Pancreas (tissue), 10 donors: ENCODE data around the gene ZBED5. TPM values are rescaled to one million over a fixed set of nuclear protein-coding genes. Genes with fewer than 3 reads are reported as not detected.
"Not testable (repeated sequence)": the region's sequence is repeated elsewhere in the genome, so short reads cannot be mapped to it uniquely, and the experiment has no call there.

Experiments used
- ATAC-seq, 4 donors: fragments of 200-7000 bp; cut with Tn5 transposase; one replicate each; pipeline versions ENCODE4 v1.8.0 to v1.9.1; 2020; ENCODE audit warnings: mild to moderate bottlenecking in 4 of 4, moderate library complexity in 4 of 4
- DNase-seq, 6 donors: peaks; one replicate each; pipeline ENCODE4 v3.0.0-alpha.2; 2020
- FAIRE-seq: peaks from 2 replicates; lab custom pipeline; 2012; peaks lifted over from hg19 to GRCh38; lab: Jason Lieb, UNC
- H3K27ac ChIP-seq, 4 donors: fragments of 200-600 bp; sonication (generic); 1 replicate in 3 of 4; 2 replicates in 1 of 4; pipeline versions ENCODE4 v1.5.0 to v1.8.0; 2020
- H3K27me3 ChIP-seq, 4 donors: fragments of 200-600 bp; one replicate each; pipeline ENCODE4 v1.8.0; 2021
- H3K36me3 ChIP-seq, 3 donors: fragments of 200-600 bp; sonication (generic) in 1 of 3; one replicate each; pipeline versions ENCODE4 v1.5.0 to v1.8.0; 2020 to 2021
- H3K4me1 ChIP-seq, 3 donors: fragments of 200-600 bp; one replicate each; pipeline ENCODE4 v1.8.0; 2021
- H3K4me3 ChIP-seq, 4 donors: fragments of 200-600 bp; sonication (generic) in 2 of 4; one replicate each; pipeline versions ENCODE4 v1.5.0 to v1.8.0; 2020 to 2021
- H3K9me3 ChIP-seq, 4 donors: fragments of 200-600 bp; one replicate each; pipeline ENCODE4 v1.8.0; 2021
- WGBS, 2 donors: extraction: QIAGEN DNeasy Blood & Tissue Kit; methylation state at CpG; one replicate each; pipeline ENCODE4 v1.1.7; 2013; 5-methylcytosine and 5-hydroxymethylcytosine counted together
- intact Hi-C, 3 donors: fragments of 100-400 bp; cut with DNase I; formaldehyde crosslinking; loops; one replicate each; pipeline versions ENCODE4 v1.11.1 to v1.14.2; 2022
- polyA plus RNA-seq, 2 donors: library from polyadenylated mRNA; stranded (reverse); fragments of 200-250 nt; gene quantifications; one replicate each; pipeline ENCODE4 v1.2.3, GENCODE V29; 2013
- total RNA-seq, 6 donors: library from RNA; stranded (reverse); fragmentation: NEBNext Ultra II Directional in 4 of 6; extraction: Animal tissue kit (Norgen Biotek cat#: 25700) in 4 of 6; gene quantifications; one replicate each; pipeline versions ENCODE4 v1.2.1 to v1.2.4, GENCODE V29; 2021 to 2023
- TF ChIP-seq, protein P1 (sequence below), 4 donors: fragments of 200-600 bp; sonication (generic) in 3 of 4; IDR thresholded peaks; one replicate each; pipeline versions ENCODE4 v1.5.0 to v1.8.0; 2021; ENCODE audit warnings: antibody characterized with exemption in 4 of 4
- donor health status: healthy with polysubstance abuse.
- donor health status: DM: no; HTN: no; CAD: no; lungs with moderate emphysema.
- donor health status: DM: no; HTN: no; CAD: no.
- donor health status: control.
- donor health status: control.
- donor health status: Bipolar disorder and iron deficiency.
- donor health status: DM: yes; HTN: yes; CAD: no.
- donor health status: DM: no; HTN: no; CAD: no.
- donor health status: DM: no; HTN: no; CAD: no.
- donor health status: DM: yes; HTN: yes; CAD: no.

ZBED5 gene
- total and polyA plus RNA-seq, 8 donors = 12.1 to 49.3 (median 19.7) TPM

DNA sequence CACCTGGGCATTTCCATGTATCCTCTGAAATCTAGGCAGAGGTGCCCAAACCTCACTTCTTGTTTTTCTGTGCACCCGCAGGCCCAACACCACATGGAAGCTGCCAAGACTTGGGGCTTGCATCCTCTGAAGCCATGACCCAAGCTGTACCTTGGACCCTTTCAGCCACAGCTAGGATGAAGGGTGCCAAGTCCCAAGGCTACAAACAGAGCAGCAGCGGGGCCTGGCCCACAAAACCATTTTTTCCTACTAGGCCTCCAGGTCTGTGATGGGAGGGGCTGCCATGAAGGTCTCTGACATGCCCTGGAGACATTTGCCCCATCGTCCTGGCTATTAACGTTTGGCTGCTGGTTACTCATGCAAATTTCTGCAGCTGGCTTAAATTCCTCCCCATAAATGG is 28.7 kb downstream of the ZBED5 start:
- FAIRE-seq = no peak
- no peak overlapping the region for H3K4me3 ChIP-seq
- WGBS, 2 donors = 85 to 98% methylated on average over 4 of the region's 4 CpGs
- no peak for DNase-seq
- no peaks in the 10 kb centered on the region for H3K4me1 ChIP-seq
- TF ChIP-seq, protein P1, sequence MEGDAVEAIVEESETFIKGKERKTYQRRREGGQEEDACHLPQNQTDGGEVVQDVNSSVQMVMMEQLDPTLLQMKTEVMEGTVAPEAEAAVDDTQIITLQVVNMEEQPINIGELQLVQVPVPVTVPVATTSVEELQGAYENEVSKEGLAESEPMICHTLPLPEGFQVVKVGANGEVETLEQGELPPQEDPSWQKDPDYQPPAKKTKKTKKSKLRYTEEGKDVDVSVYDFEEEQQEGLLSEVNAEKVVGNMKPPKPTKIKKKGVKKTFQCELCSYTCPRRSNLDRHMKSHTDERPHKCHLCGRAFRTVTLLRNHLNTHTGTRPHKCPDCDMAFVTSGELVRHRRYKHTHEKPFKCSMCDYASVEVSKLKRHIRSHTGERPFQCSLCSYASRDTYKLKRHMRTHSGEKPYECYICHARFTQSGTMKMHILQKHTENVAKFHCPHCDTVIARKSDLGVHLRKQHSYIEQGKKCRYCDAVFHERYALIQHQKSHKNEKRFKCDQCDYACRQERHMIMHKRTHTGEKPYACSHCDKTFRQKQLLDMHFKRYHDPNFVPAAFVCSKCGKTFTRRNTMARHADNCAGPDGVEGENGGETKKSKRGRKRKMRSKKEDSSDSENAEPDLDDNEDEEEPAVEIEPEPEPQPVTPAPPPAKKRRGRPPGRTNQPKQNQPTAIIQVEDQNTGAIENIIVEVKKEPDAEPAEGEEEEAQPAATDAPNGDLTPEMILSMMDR (IDR thresholded peaks at IDR 0.05) = no peak
- H3K27me3 ChIP-seq = no peaks in the 10 kb centered on the region
- no peak overlapping the region for H3K27ac ChIP-seq
- H3K9me3 ChIP-seq = no peaks in the 10 kb centered on the region
- H3K36me3 ChIP-seq = no peaks in the 10 kb centered on the region
- ATAC-seq = no peak
- intact Hi-C loops = no loop called here

DNA sequence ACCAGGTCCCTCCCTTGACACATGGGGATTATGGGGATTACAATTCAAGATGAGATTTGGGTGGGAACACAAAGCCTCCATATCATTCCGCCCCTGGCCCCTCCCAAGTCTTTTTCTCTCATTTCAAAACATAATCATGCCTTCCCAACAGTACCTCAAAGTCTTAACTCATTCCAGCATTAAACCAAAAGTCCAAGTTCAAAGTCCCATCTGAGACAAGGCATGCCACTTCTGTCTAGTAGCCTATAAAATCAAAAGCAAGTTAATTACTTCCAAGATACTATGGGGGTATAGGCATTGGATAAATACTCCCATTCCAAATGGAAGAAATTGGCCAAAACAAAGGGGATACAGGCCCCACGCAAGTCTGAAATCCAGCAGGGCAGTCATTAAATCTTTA is 29.5 kb downstream of the ZBED5 start:
- Histone ChIP-seq H3K27me3 (no peaks in the 10 kb centered on the region), H3K4me3 (no peak overlapping the region), H3K9me3 (no peaks in the 10 kb centered on the region), H3K4me1 (no peaks in the 10 kb centered on the region), H3K27ac (no peak overlapping the region), H3K36me3 (no peaks in the 10 kb centered on the region)
- DNase-seq (no peak), ATAC-seq (no peak), FAIRE-seq (no peak)
- intact Hi-C loops = no loop called here
- TF ChIP-seq, protein P1 (IDR thresholded peaks at IDR 0.05) = no peak
- WGBS, 2 donors = 68 to 87% methylated on average over 2 of the region's 2 CpGs

DNA sequence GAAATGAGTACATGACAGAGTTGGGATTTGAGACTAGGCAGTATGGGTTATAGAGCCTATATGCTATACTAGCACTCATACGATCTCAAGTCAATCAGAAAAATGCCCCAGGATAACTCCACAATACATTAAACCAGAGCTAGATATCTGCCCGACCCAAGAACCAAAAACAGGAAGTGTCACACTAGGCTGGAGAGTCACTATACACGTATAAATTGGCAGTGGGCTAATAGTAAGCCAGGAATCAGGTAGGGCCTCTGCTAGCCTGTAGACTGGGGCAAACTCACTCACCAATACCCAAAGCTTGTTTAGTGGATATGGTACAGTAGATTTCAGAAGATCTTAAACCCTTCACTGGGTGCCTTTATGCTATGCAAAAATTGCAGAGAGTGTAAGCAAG is 33.0 kb downstream of the ZBED5 start:
- TF ChIP-seq, protein P1 (IDR thresholded peaks at IDR 0.05) = no peak
- no peak overlapping the region for H3K4me3 ChIP-seq
- 75 to 82% methylated on average over 3 of the region's 3 CpGs for WGBS, 2 donors
- FAIRE-seq = no peak
- no peak for ATAC-seq
- H3K36me3 ChIP-seq = no peaks in the 10 kb centered on the region
- no peak for DNase-seq
- intact Hi-C loops = no loop called here
- no peaks in the 10 kb centered on the region for H3K4me1 ChIP-seq
- no peaks in the 10 kb centered on the region for H3K9me3 ChIP-seq
- no peaks in the 10 kb centered on the region for H3K27me3 ChIP-seq
- H3K27ac ChIP-seq = no peak overlapping the region

DNA sequence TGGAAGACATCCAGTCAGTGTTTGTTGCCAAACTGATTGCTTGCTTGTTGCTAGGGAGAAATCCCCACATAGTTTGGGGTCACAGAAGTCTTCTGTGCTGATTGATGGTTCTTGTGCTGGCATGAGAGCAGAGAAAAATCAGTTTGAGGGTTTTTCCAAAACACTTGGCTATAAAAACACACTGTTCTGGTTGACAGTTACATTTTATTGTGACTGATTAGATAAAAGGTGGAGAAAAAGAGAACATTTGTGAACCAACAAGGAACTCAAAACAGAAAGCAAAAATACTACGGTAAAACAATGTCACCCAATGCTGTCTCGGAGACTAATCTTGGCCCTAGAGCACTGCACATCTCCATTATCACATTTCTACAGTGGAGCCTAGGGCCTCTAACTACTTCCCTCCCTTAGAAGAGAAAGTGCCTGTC is 34.7 kb downstream of the ZBED5 start:
- TF ChIP-seq, protein P1 (IDR thresholded peaks at IDR 0.05) = no peak
- H3K27ac ChIP-seq = peak overlapping the region in 3 of 4 donors; percentile 44 to 66 (median 63)
- ATAC-seq (peak; percentile 56 to 85 (median 78)), DNase-seq (no peak), FAIRE-seq (no peak)
- 33 to 70% methylated on average over 2 of the region's 2 CpGs for WGBS, 2 donors
- H3K36me3 ChIP-seq = no peaks in the 10 kb centered on the region
- H3K9me3 ChIP-seq = no peaks in the 10 kb centered on the region
- no peaks in the 10 kb centered on the region for H3K4me1 ChIP-seq
- no peaks in the 10 kb centered on the region for H3K27me3 ChIP-seq
- intact Hi-C loops = no loop called here
- no peak overlapping the region for H3K4me3 ChIP-seq

DNA sequence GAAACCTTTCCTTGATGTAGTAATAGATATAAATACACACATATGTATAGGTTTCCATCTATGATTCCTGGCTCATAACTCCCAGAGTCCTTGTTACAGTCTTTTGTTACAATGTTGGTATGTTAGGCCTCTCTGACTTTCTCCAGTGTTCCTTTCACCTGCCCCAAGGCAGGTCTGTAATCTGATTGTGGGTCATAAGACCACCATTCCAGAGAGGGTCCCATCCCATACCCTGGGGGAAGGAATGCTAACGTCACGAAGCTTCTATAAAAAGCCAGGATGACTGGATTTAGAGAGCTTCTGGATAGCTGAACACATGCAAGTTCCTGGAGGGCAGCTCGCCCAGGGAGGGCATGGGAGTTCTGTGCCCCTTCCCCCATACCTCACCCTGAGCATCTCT is 35.4 kb downstream of the ZBED5 start:
- H3K27me3 ChIP-seq, H3K9me3 ChIP-seq, intact Hi-C loops, H3K4me3 ChIP-seq, FAIRE-seq, DNase-seq, H3K4me1 ChIP-seq, H3K36me3 ChIP-seq: not testable (repeated sequence)
- peak in 3 of 4 donors; percentile 14 to 43 (median 29) for ATAC-seq
- peak overlapping the region in 2 of 4 donors; percentile 63 to 66 for H3K27ac ChIP-seq
- WGBS, 2 donors = 81 to 83% methylated on average over 3 of the region's 3 CpGs
